ENCODE results near the gene ATP1A2.

DNA sequence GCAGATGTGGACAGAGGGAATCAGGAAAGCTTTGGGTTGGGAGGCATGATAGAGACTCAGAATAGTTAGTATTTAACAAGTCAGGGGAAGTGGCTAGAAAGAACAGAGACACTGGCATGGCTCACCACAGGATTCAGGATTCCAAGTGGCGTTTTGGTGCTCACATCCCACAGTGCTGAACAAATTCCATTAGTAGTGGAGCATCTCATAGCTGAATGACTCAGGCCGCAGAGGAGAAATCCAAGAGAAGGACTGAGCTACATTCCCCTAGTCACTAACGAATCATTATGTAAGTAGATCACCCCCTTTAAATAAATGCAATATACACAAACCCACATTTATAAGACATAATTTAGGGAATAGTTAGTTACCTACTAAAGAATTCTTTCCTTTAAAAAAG, 39.3 kb upstream of the ATP1A2 start:
- TF ChIP-seq, protein P1, sequence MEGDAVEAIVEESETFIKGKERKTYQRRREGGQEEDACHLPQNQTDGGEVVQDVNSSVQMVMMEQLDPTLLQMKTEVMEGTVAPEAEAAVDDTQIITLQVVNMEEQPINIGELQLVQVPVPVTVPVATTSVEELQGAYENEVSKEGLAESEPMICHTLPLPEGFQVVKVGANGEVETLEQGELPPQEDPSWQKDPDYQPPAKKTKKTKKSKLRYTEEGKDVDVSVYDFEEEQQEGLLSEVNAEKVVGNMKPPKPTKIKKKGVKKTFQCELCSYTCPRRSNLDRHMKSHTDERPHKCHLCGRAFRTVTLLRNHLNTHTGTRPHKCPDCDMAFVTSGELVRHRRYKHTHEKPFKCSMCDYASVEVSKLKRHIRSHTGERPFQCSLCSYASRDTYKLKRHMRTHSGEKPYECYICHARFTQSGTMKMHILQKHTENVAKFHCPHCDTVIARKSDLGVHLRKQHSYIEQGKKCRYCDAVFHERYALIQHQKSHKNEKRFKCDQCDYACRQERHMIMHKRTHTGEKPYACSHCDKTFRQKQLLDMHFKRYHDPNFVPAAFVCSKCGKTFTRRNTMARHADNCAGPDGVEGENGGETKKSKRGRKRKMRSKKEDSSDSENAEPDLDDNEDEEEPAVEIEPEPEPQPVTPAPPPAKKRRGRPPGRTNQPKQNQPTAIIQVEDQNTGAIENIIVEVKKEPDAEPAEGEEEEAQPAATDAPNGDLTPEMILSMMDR (IDR thresholded peaks at IDR 0.05; ENCODE audit: low read depth, low read length, missing input control) = no peak
- TF ChIP-seq TAF1 (conservative IDR thresholded peaks at IDR 0.05) (no peak), RAD21 (IDR thresholded peaks at IDR 0.05) (no peak)
- TF ChIP-seq, protein P2, sequence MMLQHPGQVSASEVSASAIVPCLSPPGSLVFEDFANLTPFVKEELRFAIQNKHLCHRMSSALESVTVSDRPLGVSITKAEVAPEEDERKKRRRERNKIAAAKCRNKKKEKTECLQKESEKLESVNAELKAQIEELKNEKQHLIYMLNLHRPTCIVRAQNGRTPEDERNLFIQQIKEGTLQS (IDR thresholded peaks at IDR 0.05) = no peak
